Naive thymus-derived CD8-positive, alpha-beta T cell (primary cell): ENCODE data around the gene MAPK12. TPM values are rescaled to one million over a fixed set of nuclear protein-coding genes. Genes with fewer than 3 reads are reported as not detected.

Experiments used
- ATAC-seq, 2 donors: fragments of 150-1000 bp; cut with Tn5 transposase in 1 of 2; sonication (Bioruptor Pico), chemical (Tn5 transposase) in 1 of 2; 1 replicate in 1 of 2; 2 replicates in 1 of 2; pipeline ENCODE4 v1.10.0; 2021; ENCODE audit warnings: mild to moderate bottlenecking in 2 of 2, moderate library complexity in 2 of 2
- POLR2A ChIA-PET: fragments of 350-600 bp; sonication (Branson Sonifier 250); formaldehyde crosslinking; loops from one replicate; lab custom pipeline; 2021; ENCODE audit warnings: antibody characterized with exemption; lab: Charles Lee
- DNase-seq, 10 donors: peaks; one replicate each; pipeline versions ENCODE4 v3.0.0 to v3.0.0-alpha.2; 2020 to 2022
- H3K27ac Mint-ChIP-seq, 10 donors: one replicate each; pipeline ENCODE4 v1.8.0; 2020 to 2022; ENCODE audit warnings: mild to moderate bottlenecking in 10 of 10, mixed read lengths in 10 of 10, moderate library complexity in 4 of 10, inconsistent platforms in 1 of 10
- H3K27me3 Mint-ChIP-seq, 5 donors: one replicate each; pipeline ENCODE4 v1.8.0; 2021 to 2022; ENCODE audit warnings: mixed read lengths in 5 of 5
- H3K36me3 Mint-ChIP-seq, 3 donors: one replicate each; pipeline ENCODE4 v1.8.0; 2020 to 2022; ENCODE audit warnings: mixed read lengths in 3 of 3, mild to moderate bottlenecking in 2 of 3, inconsistent platforms in 1 of 3
- H3K4me1 Mint-ChIP-seq, 4 donors: one replicate each; pipeline ENCODE4 v1.8.0; 2021 to 2022; ENCODE audit warnings: mixed read lengths in 4 of 4
- H3K4me3 Mint-ChIP-seq, 10 donors: one replicate each; pipeline ENCODE4 v1.8.0; 2020 to 2022; ENCODE audit warnings: mild to moderate bottlenecking in 10 of 10, mixed read lengths in 10 of 10, moderate library complexity in 6 of 10, inconsistent platforms in 1 of 10
- H3K9me3 Mint-ChIP-seq, 9 donors: one replicate each; pipeline ENCODE4 v1.8.0; 2020 to 2022; ENCODE audit warnings: mixed read lengths in 9 of 9, mild to moderate bottlenecking in 3 of 9, inconsistent platforms in 1 of 9, moderate library complexity in 1 of 9
- polyA plus RNA-seq, 3 donors: library from polyadenylated mRNA; unstranded; fragments of 300-500 nt; fragmentation: Illumina TruSeq; gene quantifications; one replicate each; pipeline ENCODE4 v1.2.3, GENCODE V29; 2021
- total RNA-seq, 8 experiments: library from RNA in 2 of 8; stranded (reverse) in 2 of 8; gene quantifications; one replicate each; pipeline ENCODE4 v1.2.3 and lab custom pipeline; 2021 to 2026

Gene MAPK12
- total and polyA plus RNA-seq, 5 experiments from 2014 or later: 0.02 to 2.9 (median 1.1) TPM; not detected in 1

- Mint-ChIP-seq H3K27me3 (no peaks in the 10 kb centered on the region), H3K36me3 (peaks cover 5 to 49% (median 11%) of the 10 kb centered on the region in 3 donors), H3K27ac (no peak overlapping the region), H3K4me3 (no peak overlapping the region), H3K9me3 (no peaks in the 10 kb centered on the region), H3K4me1 (peaks cover 4 to 27% (median 15%) of the 10 kb centered on the region in 4 donors)
- peak in 1 of 10 donors; percentile 58 for DNase-seq
- POLR2A ChIA-PET: interaction anchor here (1.3 to 1.4 kb wide), 2 partner anchors 27 kb away, joined by 3 to 6 read pairs; partner anchors contain the start of gene TUBGCP6
- peak in 1 of 2 donors; percentile 9 for ATAC-seq
Measured at GRCh38 chr22:50216684-50217520, 44.6 kb downstream of the MAPK12 start.

GRCh38 chr22:50216055-50216683 lies 45.3 kb downstream of the MAPK12 start:
- Mint-ChIP-seq H3K4me3 (no peak overlapping the region), H3K27me3 (no peaks in the 10 kb centered on the region), H3K4me1 (peaks cover 4 to 27% (median 16%) of the 10 kb centered on the region in 4 donors), H3K36me3 (peaks cover 5 to 49% (median 11%) of the 10 kb centered on the region in 3 donors), H3K9me3 (no peaks in the 10 kb centered on the region), H3K27ac (no peak overlapping the region)
- DNase-seq: no peak
- ATAC-seq: no peak
- POLR2A ChIA-PET: interaction anchor here (1.3 kb wide), 1 partner anchor 28 kb away, joined by 3 read pairs; no protein-coding TSS in a partner anchor

DNA sequence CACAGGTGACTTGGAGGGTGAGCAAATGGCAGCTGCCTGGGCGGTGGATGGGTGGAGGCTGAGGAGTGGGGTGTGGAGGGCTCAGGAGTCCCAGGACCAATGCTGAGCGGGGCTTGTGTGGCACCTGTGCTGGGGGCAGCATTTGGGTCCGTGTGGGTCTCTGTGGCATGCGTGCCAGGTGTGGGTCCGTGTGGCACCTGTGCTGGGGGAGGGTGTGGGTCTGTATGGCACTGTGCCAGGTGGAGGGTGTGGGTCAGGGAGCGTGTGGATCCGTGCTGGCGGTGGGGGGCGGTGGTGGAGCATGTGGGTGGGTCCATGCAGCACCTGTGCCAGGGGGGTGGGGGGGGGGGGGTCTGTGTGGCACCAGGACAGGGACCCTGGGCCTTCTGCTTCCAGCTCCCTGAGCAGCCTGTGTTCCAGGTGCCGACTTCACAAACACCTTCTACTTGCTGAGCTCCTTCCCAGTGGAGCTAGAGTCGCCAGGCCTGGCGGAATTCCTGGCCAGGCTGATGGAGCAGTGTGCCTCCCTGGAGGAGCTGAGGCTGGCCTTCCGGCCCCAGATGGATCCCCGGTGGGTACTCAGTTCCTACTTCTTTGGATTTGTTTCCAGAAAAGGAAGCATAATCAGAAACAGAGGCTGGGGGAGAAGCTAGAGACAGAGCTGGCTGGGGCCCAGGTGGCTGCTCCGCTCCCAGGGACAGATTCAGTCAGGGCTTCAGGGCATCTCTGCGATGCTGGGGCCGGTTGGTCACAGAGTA lies 46.0 kb downstream of the MAPK12 start:
- Mint-ChIP-seq H3K9me3 (no peaks in the 10 kb centered on the region), H3K4me1 (peaks cover 4 to 28% (median 18%) of the 10 kb centered on the region in 4 donors), H3K27me3 (no peaks in the 10 kb centered on the region), H3K4me3 (no peak overlapping the region), H3K27ac (peak overlapping the region in 5 of 10 donors; percentile 26 to 92 (median 74)), H3K36me3 (peaks cover 5 to 49% (median 11%) of the 10 kb centered on the region in 3 donors)
- DNase-seq (peak in 1 of 10 donors; percentile 57), ATAC-seq (no peak)
- POLR2A ChIA-PET: interaction anchor here (1.3 kb wide), 1 partner anchor 29 kb away, joined by 3 read pairs; no protein-coding TSS in a partner anchor

DNA sequence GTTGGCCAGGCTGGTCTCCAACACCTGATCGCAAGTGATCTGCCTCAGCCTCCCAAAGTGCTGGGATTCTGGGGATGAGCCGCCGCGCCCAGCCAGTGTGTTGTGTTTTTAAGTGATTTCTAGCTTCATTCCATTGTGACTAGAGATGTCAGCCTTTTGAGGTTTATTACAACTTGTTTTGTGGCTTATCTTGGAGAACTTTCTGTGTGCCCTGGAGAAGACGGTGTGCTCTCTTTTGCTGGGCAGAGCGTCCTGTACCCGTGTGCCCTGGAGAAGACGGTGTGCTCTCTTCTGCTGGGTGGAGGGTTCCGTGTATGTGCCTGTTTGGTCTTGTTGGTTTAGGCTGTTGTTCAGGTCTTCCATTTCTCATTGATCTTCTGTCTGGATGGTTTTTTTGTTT lies 48.2 kb downstream of the MAPK12 start:
- H3K4me1 Mint-ChIP-seq: peaks cover 8 to 35% (median 21%) of the 10 kb centered on the region in 4 donors
- peak overlapping the region in 7 of 10 donors; percentile 47 to 73 (median 59) for H3K27ac Mint-ChIP-seq
- peaks cover 9 to 57% (median 12%) of the 10 kb centered on the region in 3 donors for H3K36me3 Mint-ChIP-seq
- H3K4me3 Mint-ChIP-seq: no peak overlapping the region
- H3K9me3 Mint-ChIP-seq: no peaks in the 10 kb centered on the region
- ATAC-seq (no peak), DNase-seq (no peak)
- POLR2A ChIA-PET: no interaction called here
- no peaks in the 10 kb centered on the region for H3K27me3 Mint-ChIP-seq

GRCh38 chr22:50211147-50211546 lies 50.3 kb downstream of the MAPK12 start:
- no peak for ATAC-seq
- POLR2A ChIA-PET: interaction anchor here (1.0 to 1.2 kb wide), 2 partner anchors 11 to 24 kb away, joined by 3 read pairs; no protein-coding TSS in a partner anchor
- peaks cover 12 to 40% (median 22%) of the 10 kb centered on the region in 4 donors for H3K4me1 Mint-ChIP-seq
- peak overlapping the region in 4 of 10 donors; percentile 33 to 75 (median 62) for H3K27ac Mint-ChIP-seq
- H3K9me3 Mint-ChIP-seq: no peaks in the 10 kb centered on the region
- no peak overlapping the region for H3K4me3 Mint-ChIP-seq
- no peaks in the 10 kb centered on the region for H3K27me3 Mint-ChIP-seq
- peaks cover 9 to 60% (median 9%) of the 10 kb centered on the region in 3 donors for H3K36me3 Mint-ChIP-seq
- no peak for DNase-seq

DNA sequence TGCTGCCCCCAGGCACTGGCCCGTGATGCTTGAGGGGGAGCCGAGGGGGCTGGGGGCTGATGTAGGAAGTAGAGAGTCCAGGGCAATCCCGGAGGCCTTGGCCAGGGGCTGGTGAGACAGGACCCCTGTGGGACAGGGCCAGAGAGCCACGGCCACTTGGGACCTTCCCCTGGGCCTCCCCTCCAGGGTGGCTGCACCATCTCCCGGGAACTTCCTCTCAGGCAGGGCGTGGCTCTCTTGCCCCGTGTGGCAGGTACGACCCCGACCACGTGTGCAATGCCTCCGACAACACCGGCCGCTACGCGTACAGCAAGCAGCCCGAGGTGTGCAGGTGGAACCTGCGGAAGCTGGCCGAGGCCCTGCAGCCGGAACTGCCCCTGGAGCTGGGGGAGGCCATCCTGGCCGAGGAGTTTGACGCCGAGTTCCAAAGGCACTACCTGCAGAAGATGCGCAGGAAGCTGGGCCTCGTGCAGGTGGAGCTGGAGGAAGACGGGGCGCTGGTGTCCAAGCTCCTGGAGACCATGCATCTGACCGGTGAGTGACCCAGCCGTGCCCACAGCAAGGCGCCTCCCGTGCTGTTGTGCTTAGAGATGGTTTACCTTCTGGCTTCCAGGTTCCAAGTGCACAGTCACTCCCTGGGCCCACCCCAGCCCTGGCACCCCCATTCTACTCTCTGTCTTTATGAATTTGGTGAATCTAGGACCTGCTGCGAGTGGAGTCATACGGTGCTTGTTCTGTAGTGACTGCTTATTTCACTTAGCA lies 50.9 kb downstream of the MAPK12 start:
- POLR2A ChIA-PET: interaction anchor here (1.0 to 1.2 kb wide), 2 partner anchors 12 to 24 kb away, joined by 3 read pairs; no protein-coding TSS in a partner anchor
- Mint-ChIP-seq H3K27me3 (no peaks in the 10 kb centered on the region), H3K27ac (peak overlapping the region in 2 of 10 donors; percentile 79 to 97), H3K9me3 (no peaks in the 10 kb centered on the region), H3K4me3 (no peak overlapping the region), H3K36me3 (peaks cover 8 to 54% (median 9%) of the 10 kb centered on the region in 3 donors), H3K4me1 (peaks cover 12 to 41% (median 22%) of the 10 kb centered on the region in 4 donors)
- no peak for ATAC-seq
- peak in 1 of 10 donors; percentile 64 for DNase-seq

DNA sequence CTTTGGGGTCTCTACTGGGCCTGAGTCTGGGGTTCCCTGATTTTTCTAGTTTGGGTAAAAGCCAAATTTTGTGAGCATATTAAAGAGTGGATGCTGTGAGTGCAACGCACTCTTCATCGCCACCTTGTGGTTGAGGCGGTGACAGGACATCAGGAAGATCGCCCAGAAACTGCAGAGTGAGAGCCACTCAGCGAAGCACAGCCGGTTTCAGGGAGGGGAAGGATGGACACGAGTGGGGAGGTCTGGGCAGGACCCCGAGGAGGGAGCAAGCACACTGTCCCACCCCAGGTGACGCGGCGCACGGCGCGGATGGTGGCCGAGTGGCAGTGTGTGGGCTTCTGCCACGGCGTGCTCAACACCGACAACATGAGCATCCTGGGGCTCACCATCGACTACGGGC lies 51.6 kb downstream of the MAPK12 start:
- peaks cover 4 to 54% (median 9%) of the 10 kb centered on the region in 3 donors for H3K36me3 Mint-ChIP-seq
- peaks cover 16 to 42% (median 24%) of the 10 kb centered on the region in 4 donors for H3K4me1 Mint-ChIP-seq
- no peaks in the 10 kb centered on the region for H3K27me3 Mint-ChIP-seq
- peak; percentile 77 to 84 for ATAC-seq
- no peaks in the 10 kb centered on the region for H3K9me3 Mint-ChIP-seq
- H3K4me3 Mint-ChIP-seq: peak overlapping the region in 2 of 10 donors; percentile 0 to 68
- POLR2A ChIA-PET: no interaction called here
- peak; percentile 47 to 81 (median 67) for DNase-seq
- peak overlapping the region; percentile 30 to 97 (median 80) for H3K27ac Mint-ChIP-seq

DNA sequence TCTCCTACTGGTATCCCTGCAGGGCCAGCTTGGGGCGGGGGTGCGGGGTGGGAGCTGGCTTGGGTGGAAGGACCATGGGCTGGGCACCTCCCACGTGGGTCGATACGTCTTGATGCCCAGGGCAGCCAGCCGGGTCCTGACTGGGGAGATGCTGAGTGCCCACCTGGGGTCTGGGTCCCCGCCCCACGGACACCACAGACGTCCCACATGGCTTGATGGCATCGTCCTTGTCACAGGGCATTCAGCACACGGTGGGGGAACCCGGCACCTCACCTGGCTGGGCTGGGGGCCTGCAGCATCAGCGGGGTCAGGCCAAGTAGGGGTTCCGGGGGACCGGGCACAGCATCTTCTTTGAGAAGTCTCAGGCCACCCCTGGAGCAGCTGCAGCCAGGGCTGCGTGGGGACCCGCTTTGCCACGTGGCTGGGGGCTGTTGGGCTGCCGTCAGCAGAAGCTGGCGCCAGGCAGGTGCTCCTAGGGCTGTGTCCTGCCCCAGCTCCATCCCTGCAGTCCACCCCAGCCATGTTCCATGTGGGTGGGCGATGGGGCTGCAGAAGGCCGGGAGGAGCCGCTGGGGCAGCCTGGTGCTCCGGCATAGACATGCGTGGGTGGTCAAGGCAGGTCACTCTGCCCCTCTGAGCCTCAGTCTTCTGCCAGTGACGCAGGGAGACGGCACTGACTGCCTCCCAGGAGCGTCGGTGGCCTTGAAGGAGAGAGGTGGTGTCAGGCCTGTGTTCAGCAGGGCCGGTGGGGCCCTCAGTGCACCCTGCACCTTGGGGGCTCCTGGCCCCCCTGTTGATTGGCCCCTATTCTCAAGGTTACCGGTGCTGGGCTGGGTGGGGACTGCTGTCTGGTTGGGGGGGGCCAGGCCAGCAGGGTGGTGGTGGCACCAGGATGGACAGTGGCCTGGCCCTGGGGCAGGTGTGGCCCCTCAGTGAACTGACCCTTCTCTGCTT lies 52.3 kb downstream of the MAPK12 start:
- Mint-ChIP-seq H3K36me3 (peaks cover 4 to 50% (median 9%) of the 10 kb centered on the region in 3 donors), H3K4me3 (peak overlapping the region in 2 of 10 donors; percentile 0 to 68), H3K9me3 (no peaks in the 10 kb centered on the region), H3K27ac (peak overlapping the region; percentile 30 to 97 (median 80)), H3K4me1 (peaks cover 17 to 44% (median 27%) of the 10 kb centered on the region in 4 donors), H3K27me3 (no peaks in the 10 kb centered on the region)
- ATAC-seq: peak; percentile 37 to 45
- POLR2A ChIA-PET: interaction anchor here (0.7 to 1.1 kb wide), 2 partner anchors 19 to 22 kb away, joined by 3 read pairs; no protein-coding TSS in a partner anchor
- DNase-seq: no peak

DNA sequence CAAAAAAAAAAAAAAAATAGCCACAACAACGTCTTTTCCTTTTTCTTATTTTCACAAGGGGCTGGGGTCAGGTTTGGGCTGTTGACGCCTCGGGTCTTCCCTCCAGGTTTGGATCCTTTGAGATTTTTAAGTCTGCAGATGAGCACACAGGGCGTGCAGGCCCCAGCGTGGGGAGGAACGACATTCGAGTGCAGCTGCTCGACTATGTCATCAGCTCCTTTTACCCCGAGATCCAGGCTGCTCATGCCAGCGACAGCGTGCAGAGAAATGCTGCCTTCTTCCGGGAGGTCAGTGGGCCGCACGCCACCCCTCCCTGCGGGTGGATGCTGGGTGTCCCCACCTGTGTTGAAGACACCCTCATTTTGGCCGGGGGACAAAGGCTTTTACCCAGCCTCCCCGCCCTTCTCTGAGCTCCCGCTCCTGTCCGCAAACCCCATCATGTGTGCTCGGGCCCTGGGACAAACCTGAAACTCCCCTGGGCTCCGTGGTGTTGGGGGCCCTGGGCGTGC lies 53.0 kb downstream of the MAPK12 start:
- H3K4me1 Mint-ChIP-seq: peaks cover 17 to 50% (median 30%) of the 10 kb centered on the region in 4 donors
- no peak for ATAC-seq
- H3K9me3 Mint-ChIP-seq: no peaks in the 10 kb centered on the region
- peak in 1 of 10 donors; percentile 55 for DNase-seq
- H3K4me3 Mint-ChIP-seq: no peak overlapping the region
- peak overlapping the region in 3 of 10 donors; percentile 25 to 66 (median 27) for H3K27ac Mint-ChIP-seq
- peaks cover 4 to 51% (median 9%) of the 10 kb centered on the region in 3 donors for H3K36me3 Mint-ChIP-seq
- no peaks in the 10 kb centered on the region for H3K27me3 Mint-ChIP-seq
- POLR2A ChIA-PET: interaction anchor here (0.7 to 1.1 kb wide), 2 partner anchors 18 to 22 kb away, joined by 3 read pairs; no protein-coding TSS in a partner anchor
